ENCODE data around the gene SYNE2.
"Not testable (repeated sequence)": the region's sequence is repeated elsewhere in the genome, so short reads cannot be mapped to it uniquely, and the experiment has no call there.

SYNE2 gene

GRCh38 chr14:64149921-64150320 lies 297.1 kb downstream of the SYNE2 start:
- no peak overlapping the region for H3K4me3 ChIP-seq
- no peak overlapping the region for H3K27ac ChIP-seq

- H3K27ac ChIP-seq: no peak overlapping the region
- no peak overlapping the region for H3K4me3 ChIP-seq
Measured at GRCh38 chr14:64158608-64159007, 305.8 kb downstream of the SYNE2 start.

GRCh38 chr14:64159588-64159987 lies 306.8 kb downstream of the SYNE2 start:
- no peak overlapping the region for H3K27ac ChIP-seq
- H3K4me3 ChIP-seq: no peak overlapping the region

- Histone ChIP-seq H3K27ac (no peak overlapping the region), H3K4me3 (no peak overlapping the region)
Measured at GRCh38 chr14:64170181-64170580, 317.4 kb downstream of the SYNE2 start.

GRCh38 chr14:64174922-64175782 lies 322.3 kb downstream of the SYNE2 start:
- Histone ChIP-seq H3K27ac (no peak overlapping the region), H3K4me3 (no peak overlapping the region)

GRCh38 chr14:64176330-64176729 lies 323.5 kb downstream of the SYNE2 start:
- H3K27ac ChIP-seq: no peak overlapping the region
- no peak overlapping the region for H3K4me3 ChIP-seq

GRCh38 chr14:64178814-64179213 lies 326.0 kb downstream of the SYNE2 start:
- Histone ChIP-seq H3K27ac (no peak overlapping the region), H3K4me3 (no peak overlapping the region)

GRCh38 chr14:64182908-64183307 lies 330.1 kb downstream of the SYNE2 start:
- H3K27ac ChIP-seq, H3K4me3 ChIP-seq: not testable (repeated sequence)

GRCh38 chr14:64184103-64184729 lies 331.4 kb downstream of the SYNE2 start:
- no peak overlapping the region for H3K4me3 ChIP-seq
- no peak overlapping the region for H3K27ac ChIP-seq

GRCh38 chr14:64185184-64185583 lies 332.4 kb downstream of the SYNE2 start:
- no peak overlapping the region for H3K4me3 ChIP-seq
- H3K27ac ChIP-seq: no peak overlapping the region

GRCh38 chr14:64186231-64187129 lies 333.7 kb downstream of the SYNE2 start:
- no peak overlapping the region for H3K27ac ChIP-seq
- no peak overlapping the region for H3K4me3 ChIP-seq

- H3K27ac ChIP-seq: no peak overlapping the region
- H3K4me3 ChIP-seq: no peak overlapping the region
Measured at GRCh38 chr14:64187331-64187730, 334.5 kb downstream of the SYNE2 start.

GRCh38 chr14:64190974-64191502 lies 338.2 kb downstream of the SYNE2 start:
- Histone ChIP-seq H3K4me3 (no peak overlapping the region), H3K27ac (no peak overlapping the region)

- no peak overlapping the region for H3K4me3 ChIP-seq
- H3K27ac ChIP-seq: no peak overlapping the region
Measured at GRCh38 chr14:64191756-64192155, 339.0 kb downstream of the SYNE2 start.

GRCh38 chr14:64193821-64194220 lies 341.0 kb downstream of the SYNE2 start:
- no peak overlapping the region for H3K27ac ChIP-seq
- H3K4me3 ChIP-seq: no peak overlapping the region

- Histone ChIP-seq H3K27ac (peak overlapping the region in 3 of 21 experiments; percentile 38 to 60 (median 42)), H3K4me3 (no peak overlapping the region)
Measured at GRCh38 chr14:64194404-64194803, 341.6 kb downstream of the SYNE2 start.

- no peak overlapping the region for H3K4me3 ChIP-seq
- peak overlapping the region in 3 of 21 experiments; percentile 38 to 60 (median 42) for H3K27ac ChIP-seq
Measured at GRCh38 chr14:64195199-64195598, 342.4 kb downstream of the SYNE2 start.

- Histone ChIP-seq H3K4me3 (no peak overlapping the region), H3K27ac (peak overlapping the region in 2 of 21 experiments; percentile 60 to 62)
Measured at GRCh38 chr14:64196056-64196455, 343.3 kb downstream of the SYNE2 start.

GRCh38 chr14:64196814-64197411 lies 344.1 kb downstream of the SYNE2 start:
- Histone ChIP-seq H3K27ac (peak overlapping the region in 5 of 21 experiments; percentile 18 to 60 (median 43)), H3K4me3 (peak overlapping the region in 1 of 7 experiments; percentile 18)

GRCh38 chr14:64197996-64198395 lies 345.2 kb downstream of the SYNE2 start:
- Histone ChIP-seq H3K4me3 (no peak overlapping the region), H3K27ac (no peak overlapping the region)
